Liver (tissue), 3 donors: ENCODE measurements around the gene ZBED2.

ENCODE experiments used
- ATF3 ChIP-seq: IDR thresholded peaks from 2 replicates; pipeline ENCODE4 v1.6.1; 2016; ENCODE audit warnings: antibody characterized with exemption
- CTCF ChIP-seq: fragments of 150-350 bp; IDR thresholded peaks from 2 replicates; pipeline ENCODE4 v1.5.1; 2017; ENCODE audit warnings: improper control_type of control experiment, low read depth, low read length; ENCODE audit not compliant: missing input control
- EGR1 ChIP-seq, 2 donors: IDR thresholded peaks; 2 replicates each; pipeline ENCODE4 v1.6.1; 2016 to 2018; ENCODE audit warnings: antibody characterized with exemption in 2 of 2, low read depth in 2 of 2
- FOXA1 ChIP-seq: IDR thresholded peaks from 2 replicates; pipeline ENCODE4 v1.6.1; 2016; ENCODE audit warnings: antibody characterized with exemption
- GABPA ChIP-seq, 2 donors: IDR thresholded peaks in 1 of 2; conservative IDR thresholded peaks in 1 of 2; 2 replicates each; pipeline ENCODE4 v1.6.1; 2016; ENCODE audit warnings: antibody characterized with exemption in 2 of 2, mild to moderate bottlenecking in 1 of 2, moderate library complexity in 1 of 2
- JUND ChIP-seq, 2 donors: IDR thresholded peaks; 2 replicates each; pipeline ENCODE4 v1.6.1; 2016; ENCODE audit warnings: antibody characterized with exemption in 2 of 2
- MAX ChIP-seq: IDR thresholded peaks from 2 replicates; pipeline ENCODE4 v1.6.1; 2016; ENCODE audit warnings: antibody characterized with exemption
- RAD21 ChIP-seq, 2 donors: IDR thresholded peaks; 2 replicates each; pipeline ENCODE4 v1.6.1; 2016; ENCODE audit warnings: antibody characterized with exemption in 2 of 2, mild to moderate bottlenecking in 2 of 2
- REST ChIP-seq: IDR thresholded peaks from 2 replicates; pipeline ENCODE4 v1.6.1; 2016; ENCODE audit warnings: antibody characterized with exemption, mild to moderate bottlenecking
- RXRA ChIP-seq, 2 donors: IDR thresholded peaks; 2 replicates each; pipeline ENCODE4 v1.6.1; 2017 to 2018; ENCODE audit warnings: antibody characterized with exemption in 2 of 2, mild to moderate bottlenecking in 1 of 2
- SP1 ChIP-seq: IDR thresholded peaks from 2 replicates; pipeline ENCODE4 v1.6.1; 2018; ENCODE audit warnings: antibody characterized with exemption, mild to moderate bottlenecking
- TAF1 ChIP-seq: conservative IDR thresholded peaks from 2 replicates; pipeline ENCODE4 v1.6.1; 2016; ENCODE audit warnings: antibody characterized with exemption, mild to moderate bottlenecking
- YY1 ChIP-seq: IDR thresholded peaks from 2 replicates; pipeline ENCODE4 v1.6.1; 2016; ENCODE audit warnings: antibody characterized with exemption, mild to moderate bottlenecking
- ZBTB33 ChIP-seq: IDR thresholded peaks from 2 replicates; pipeline ENCODE4 v1.6.1; 2016; ENCODE audit warnings: antibody characterized with exemption
- donor health status: healthy.
- donor health status: healthy.

- no peak for TF ChIP-seq TAF1
- no peak for TF ChIP-seq CTCF
- TF ChIP-seq SP1, result no peak
- no peak for TF ChIP-seq YY1
- no peak for TF ChIP-seq RXRA (IDR thresholded peaks at IDR 0.05)
- no peak for TF ChIP-seq MAX
- no peak for TF ChIP-seq ATF3
- no peak for TF ChIP-seq RAD21 (IDR thresholded peaks at IDR 0.05)
- TF ChIP-seq EGR1 (IDR thresholded peaks at IDR 0.05; ENCODE audit: low read depth in 2 of 2), result no peak
- TF ChIP-seq JUND (IDR thresholded peaks at IDR 0.05), result no peak
- TF ChIP-seq ZBTB33, result no peak
- no peak for TF ChIP-seq REST
- no peak for TF ChIP-seq FOXA1
- no peak for TF ChIP-seq GABPA (IDR thresholded peaks at IDR 0.05 in 1 of 2, conservative IDR thresholded peaks at IDR 0.05 in 1 of 2)
These were observed 20.7 kb upstream of the ZBED2 start for GRCh38 chr3:111615880-111616279.
